ENCODE results near the gene VAMP2.

The VAMP2 gene

DNA sequence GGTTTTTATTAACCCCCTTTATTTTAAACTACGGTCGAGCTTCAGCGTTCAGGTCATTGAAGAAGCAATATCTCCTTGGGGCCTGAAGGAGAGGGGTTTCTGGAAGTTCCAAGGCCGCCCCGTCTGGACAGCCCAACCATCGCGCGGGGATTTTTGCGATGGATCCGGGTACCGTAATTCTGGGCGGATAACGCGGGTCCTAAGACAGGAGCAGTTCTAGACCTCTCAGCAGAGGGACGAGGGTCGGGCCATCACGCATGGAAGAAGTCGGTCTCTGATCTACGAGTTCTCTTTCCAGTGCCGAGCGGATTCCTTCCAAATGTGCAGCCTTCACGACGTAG is 23.7 kb upstream of the VAMP2 start:
- Histone ChIP-seq H2AFZ (ENCODE audit: low read length) (peak overlapping the region; percentile 89), H4K20me1 (ENCODE audit: insufficient read depth, low read length, poor library complexity, severe bottlenecking) (peaks cover 5% of the 10 kb centered on the region), H3K4me2 (ENCODE audit: low read depth, low read length, poor library complexity, severe bottlenecking) (peak overlapping the region; percentile 99), H3F3A (ENCODE audit: low read depth) (peaks cover 18% of the 10 kb centered on the region), H3K4me3 (ENCODE audit: low read length, poor library complexity, severe bottlenecking) (peak overlapping the region; percentile 84), H3K79me2 (ENCODE audit: insufficient read depth, low read length) (peaks cover 13% of the 10 kb centered on the region; the same call in 1 of the 2 replicates), H3K36me3 (ENCODE audit: insufficient read depth, low read length) (no peaks in the 10 kb centered on the region), H3K4me1 (ENCODE audit: insufficient read depth, low read length, poor library complexity, severe bottlenecking) (peaks cover 27% of the 10 kb centered on the region), H3K9ac (ENCODE audit: low read depth, low read length, poor library complexity, severe bottlenecking) (peak overlapping the region; percentile 87), H3K9me3 (ENCODE audit: insufficient read depth, low read depth, low read length) (no peaks in the 10 kb centered on the region), H3K27me3 (ENCODE audit: insufficient read depth, low read length, poor library complexity, severe bottlenecking) (no peaks in the 10 kb centered on the region), H3K9me2 (replicated peaks; ENCODE audit: low read depth, low read length) (no peaks in the 10 kb centered on the region)
- TF ChIP-seq, protein P1, sequence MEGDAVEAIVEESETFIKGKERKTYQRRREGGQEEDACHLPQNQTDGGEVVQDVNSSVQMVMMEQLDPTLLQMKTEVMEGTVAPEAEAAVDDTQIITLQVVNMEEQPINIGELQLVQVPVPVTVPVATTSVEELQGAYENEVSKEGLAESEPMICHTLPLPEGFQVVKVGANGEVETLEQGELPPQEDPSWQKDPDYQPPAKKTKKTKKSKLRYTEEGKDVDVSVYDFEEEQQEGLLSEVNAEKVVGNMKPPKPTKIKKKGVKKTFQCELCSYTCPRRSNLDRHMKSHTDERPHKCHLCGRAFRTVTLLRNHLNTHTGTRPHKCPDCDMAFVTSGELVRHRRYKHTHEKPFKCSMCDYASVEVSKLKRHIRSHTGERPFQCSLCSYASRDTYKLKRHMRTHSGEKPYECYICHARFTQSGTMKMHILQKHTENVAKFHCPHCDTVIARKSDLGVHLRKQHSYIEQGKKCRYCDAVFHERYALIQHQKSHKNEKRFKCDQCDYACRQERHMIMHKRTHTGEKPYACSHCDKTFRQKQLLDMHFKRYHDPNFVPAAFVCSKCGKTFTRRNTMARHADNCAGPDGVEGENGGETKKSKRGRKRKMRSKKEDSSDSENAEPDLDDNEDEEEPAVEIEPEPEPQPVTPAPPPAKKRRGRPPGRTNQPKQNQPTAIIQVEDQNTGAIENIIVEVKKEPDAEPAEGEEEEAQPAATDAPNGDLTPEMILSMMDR (conservative IDR thresholded peaks at IDR 0.05; ENCODE audit: low read length) = peak; percentile 38; the same call in 1 of the 2 replicates
- no peak for TF ChIP-seq EZH2phosphoT487 (IDR thresholded peaks at IDR 0.05; ENCODE audit: borderline replicate concordance)

DNA sequence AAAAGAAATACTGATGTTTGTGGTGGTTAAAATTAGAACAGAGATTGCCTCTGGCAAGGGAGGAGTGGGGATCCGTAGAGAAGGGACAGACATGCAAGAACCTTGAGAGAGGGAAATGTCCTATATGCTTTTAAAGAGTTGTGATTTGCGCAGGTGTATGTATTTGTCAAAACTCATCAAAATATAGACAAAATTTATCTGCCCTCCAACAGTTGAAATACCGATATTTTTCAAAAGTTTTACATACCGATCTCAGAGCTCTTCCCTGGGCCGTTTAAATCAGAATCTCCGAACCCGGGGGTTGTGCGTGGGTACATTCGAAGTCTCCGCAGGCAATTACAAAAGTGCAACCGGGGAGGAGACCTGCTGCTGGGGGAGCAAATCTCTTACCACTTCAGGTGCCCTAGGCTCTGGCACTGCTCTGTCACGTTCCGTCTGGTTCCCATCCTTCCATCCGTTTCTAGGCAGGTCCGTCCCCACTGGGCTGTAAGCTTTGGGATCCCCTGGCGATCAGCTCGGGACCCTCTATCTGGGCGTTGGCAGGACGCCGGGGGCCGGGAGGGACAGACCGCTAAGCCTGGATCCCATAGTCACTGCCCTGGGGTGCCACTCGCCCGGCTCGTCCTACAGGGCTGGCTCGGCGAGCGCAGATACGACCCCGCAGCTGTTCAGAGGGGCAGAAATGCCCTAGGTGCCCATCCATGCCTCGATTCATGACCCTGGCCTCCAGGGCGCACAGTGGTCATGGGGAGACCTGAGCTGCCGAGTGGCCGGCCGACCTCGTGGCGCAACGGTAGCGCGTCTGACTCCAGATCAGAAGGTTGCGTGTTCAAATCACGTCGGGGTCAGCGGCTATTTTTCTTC is 23.1 kb upstream of the VAMP2 start:
- Histone ChIP-seq H3K9me3 (ENCODE audit: insufficient read depth, low read depth, low read length) (no peaks in the 10 kb centered on the region), H3K36me3 (ENCODE audit: insufficient read depth, low read length) (no peaks in the 10 kb centered on the region), H3K4me1 (ENCODE audit: insufficient read depth, low read length, poor library complexity, severe bottlenecking) (peaks cover 25% of the 10 kb centered on the region), H3K9ac (ENCODE audit: low read depth, low read length, poor library complexity, severe bottlenecking) (peak overlapping the region; percentile 87), H3K27me3 (ENCODE audit: insufficient read depth, low read length, poor library complexity, severe bottlenecking) (no peaks in the 10 kb centered on the region), H3K79me2 (ENCODE audit: insufficient read depth, low read length) (peaks cover 13% of the 10 kb centered on the region; the same call in 1 of the 2 replicates), H3K9me2 (replicated peaks; ENCODE audit: low read depth, low read length) (no peaks in the 10 kb centered on the region), H3K4me2 (ENCODE audit: low read depth, low read length, poor library complexity, severe bottlenecking) (peak overlapping the region; percentile 99), H2AFZ (ENCODE audit: low read length) (peak overlapping the region; percentile 89), H3K4me3 (ENCODE audit: low read length, poor library complexity, severe bottlenecking) (peak overlapping the region; percentile 84), H3F3A (ENCODE audit: low read depth) (peaks cover 18% of the 10 kb centered on the region), H4K20me1 (ENCODE audit: insufficient read depth, low read length, poor library complexity, severe bottlenecking) (peaks cover 5% of the 10 kb centered on the region)
- TF ChIP-seq EZH2phosphoT487 (IDR thresholded peaks at IDR 0.05; ENCODE audit: borderline replicate concordance) = no peak
- TF ChIP-seq, protein P1 (conservative IDR thresholded peaks at IDR 0.05; ENCODE audit: low read length) = no peak

DNA sequence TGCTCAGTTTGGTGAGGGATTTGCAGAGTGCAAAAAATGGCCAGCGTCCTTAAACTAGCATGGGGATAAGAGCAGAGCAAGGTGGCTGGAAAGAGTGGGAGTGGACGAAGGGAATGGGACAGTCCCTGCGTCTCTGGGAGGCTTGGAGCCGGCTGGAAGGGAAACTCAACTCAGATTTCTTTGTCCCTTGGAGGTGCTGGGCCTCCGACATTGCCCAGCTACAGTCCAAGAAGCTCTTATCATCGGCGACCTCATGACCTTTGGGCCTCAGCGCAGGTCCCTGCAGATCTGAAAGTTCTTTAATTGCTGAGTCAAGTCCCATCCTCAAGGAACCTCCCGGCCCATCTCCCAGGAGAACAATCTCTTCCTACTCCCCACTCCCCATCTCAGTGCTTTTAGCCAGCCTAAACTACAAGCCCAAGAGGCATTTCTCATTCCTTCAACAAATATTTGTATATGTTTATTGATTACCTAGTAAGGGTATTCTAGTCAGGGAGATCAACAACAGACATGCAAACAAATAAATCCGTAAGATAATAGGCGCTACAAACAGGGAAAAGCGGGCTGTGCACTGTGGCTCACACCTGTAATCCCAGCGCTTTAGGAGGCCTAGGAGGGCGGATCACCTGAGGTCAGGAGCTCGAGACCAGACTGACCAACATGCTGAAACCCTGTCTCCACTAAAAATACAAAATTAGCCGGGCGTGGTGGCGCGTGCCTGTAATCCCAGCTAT is 14.4 kb upstream of the VAMP2 start:
- no peaks in the 10 kb centered on the region for H3K36me3 ChIP-seq (ENCODE audit: insufficient read depth, low read length)

More for the DNA sequence above, 14.4 kb upstream of the VAMP2 start:
- Histone ChIP-seq H3K9me2 (replicated peaks; ENCODE audit: low read depth, low read length) (no peaks in the 10 kb centered on the region), H3K27me3 (ENCODE audit: insufficient read depth, low read length, poor library complexity, severe bottlenecking) (no peaks in the 10 kb centered on the region), H3K4me1 (ENCODE audit: insufficient read depth, low read length, poor library complexity, severe bottlenecking) (peaks cover 31% of the 10 kb centered on the region), H3K9me3 (ENCODE audit: insufficient read depth, low read depth, low read length) (no peaks in the 10 kb centered on the region), H3K9ac (ENCODE audit: low read depth, low read length, poor library complexity, severe bottlenecking) (peak overlapping the region; percentile 70), H3K4me3 (ENCODE audit: low read length, poor library complexity, severe bottlenecking) (peak overlapping the region; percentile 76), H3F3A (ENCODE audit: low read depth) (peaks cover 11% of the 10 kb centered on the region), H3K4me2 (ENCODE audit: low read depth, low read length, poor library complexity, severe bottlenecking) (peak overlapping the region; percentile 90), H3K79me2 (ENCODE audit: insufficient read depth, low read length) (peaks cover 6% of the 10 kb centered on the region; the same call in 1 of the 2 replicates), H2AFZ (ENCODE audit: low read length) (peak overlapping the region; percentile 88), H4K20me1 (ENCODE audit: insufficient read depth, low read length, poor library complexity, severe bottlenecking) (no peaks in the 10 kb centered on the region)
- TF ChIP-seq EZH2phosphoT487 (IDR thresholded peaks at IDR 0.05; ENCODE audit: borderline replicate concordance) = no peak
- TF ChIP-seq, protein P1 (conservative IDR thresholded peaks at IDR 0.05; ENCODE audit: low read length) = no peak

Data from Loucy (cell line).